ENCODE results near the gene ABHD16A. TPM values are rescaled to one million over a fixed set of nuclear protein-coding genes. Genes with fewer than 3 reads are reported as not detected.
A peak's percentile ranks its signal among the peaks of the same experiment; 100 is the strongest.

The ABHD16A gene
- total RNA-seq, 1 donor from 2014 or later = 44.5 TPM

GRCh38 chr6:31662124-31662723 is 40.9 kb downstream of the ABHD16A start:
- no peak for DNase-seq (ENCODE audit: low spot score)

- no peak for DNase-seq (ENCODE audit: low spot score)
These were observed 41.6 kb downstream of the ABHD16A start for GRCh38 chr6:31661262-31662123.

GRCh38 chr6:31660381-31661261 is 42.5 kb downstream of the ABHD16A start, which contains the start of gene C6orf47:
TSS of gene C6orf47 (minus strand) at chr6:31660778. CDS start at chr6:31659947, 831 bp downstream.
- peak; percentile 87 for DNase-seq (ENCODE audit: low spot score)

- no peak for DNase-seq (ENCODE audit: low spot score)
These were observed 43.3 kb downstream of the ABHD16A start for GRCh38 chr6:31659649-31660380.

GRCh38 chr6:31658983-31659648 is 44.0 kb downstream of the ABHD16A start:
- no peak for DNase-seq (ENCODE audit: low spot score)

- no peak for DNase-seq (ENCODE audit: low spot score)
These were observed 44.9 kb downstream of the ABHD16A start for GRCh38 chr6:31658158-31658688.

- DNase-seq (ENCODE audit: low spot score) = no peak
These were observed 45.5 kb downstream of the ABHD16A start for GRCh38 chr6:31657406-31658157.

- DNase-seq (ENCODE audit: low spot score) = no peak
These were observed 47.5 kb downstream of the ABHD16A start, which contains the start of gene APOM for GRCh38 chr6:31655349-31656237. TSS of gene APOM (plus strand) at chr6:31655894. CDS start at chr6:31655967, 73 bp downstream.

GRCh38 chr6:31654574-31655348 is 48.4 kb downstream of the ABHD16A start:
- no peak for DNase-seq (ENCODE audit: low spot score)

- peak; percentile 90 for DNase-seq (ENCODE audit: low spot score)
These were observed 50.0 kb downstream of the ABHD16A start for GRCh38 chr6:31652925-31653724.

GRCh38 chr6:31651602-31652191 is 51.4 kb downstream of the ABHD16A start:
- DNase-seq (ENCODE audit: low spot score) = peak; percentile 81

- DNase-seq (ENCODE audit: low spot score) = no peak
These were observed 57.8 kb downstream of the ABHD16A start for GRCh38 chr6:31645325-31645724.

- DNase-seq (ENCODE audit: low spot score) = no peak
These were observed 59.2 kb downstream of the ABHD16A start for GRCh38 chr6:31643818-31644454.

- DNase-seq (ENCODE audit: low spot score) = no peak
These were observed 60.1 kb downstream of the ABHD16A start for GRCh38 chr6:31642798-31643570.

- DNase-seq (ENCODE audit: low spot score) = no peak
These were observed 61.8 kb downstream of the ABHD16A start for GRCh38 chr6:31641370-31641769.

All from ureter (tissue), 1 donor.